SK-N-SH (cell line): ENCODE data around the gene FABP6. TPM values are rescaled to one million over a fixed set of nuclear protein-coding genes. Genes with fewer than 3 reads are reported as not detected.
A peak's percentile ranks its signal among the peaks of the same experiment; 100 is the strongest.
"Not testable (repeated sequence)": the region's sequence is repeated elsewhere in the genome, so short reads cannot be mapped to it uniquely, and the experiment has no call there.

Experiments
- CTCF ChIA-PET: fragments of 300-600, 350-600 bp; formaldehyde crosslinking; extraction: SDS; loops from one replicate; lab custom pipeline; 2021; lab: Yijun Ruan, JAX
- POLR2A ChIA-PET: fragments of 350-600 bp; sonication (Branson Sonifier 250); formaldehyde crosslinking; extraction: SDS; loops from one replicate; lab custom pipeline; 2020; ENCODE audit warnings: antibody characterized with exemption, inconsistent platforms; lab: Yijun Ruan, JAX
- DNase-seq: peaks from one replicate; pipeline ENCODE4 v3.0.0; 2012
- H2AFZ ChIP-seq: fragments of 200-600 bp; sonication (generic); 2 replicates; pipeline ENCODE4 v1.8.1; 2016; ENCODE audit warnings: antibody characterized with exemption, mild to moderate bottlenecking, low read depth
- H3F3A ChIP-seq: fragments of 200-600 bp; sonication (generic); replicated peaks from 2 replicates; pipeline ENCODE3; 2016; ENCODE audit warnings: antibody characterized with exemption, mild to moderate bottlenecking; ENCODE audit not compliant: insufficient read depth
- H3K27ac ChIP-seq, 2 experiments: fragments of 200-500 bp in 1 of 2; fragments of 200-600 bp in 1 of 2; sonication (Bioruptor generic) in 1 of 2; sonication (generic), shearing (Covaris generic) in 1 of 2; 2 replicates each; pipeline versions ENCODE4 v1.5.1 to v1.6.1; 2014 to 2016; ENCODE audit warnings: low read depth in 2 of 2, inconsistent platforms in 1 of 2, low read length in 1 of 2, mild to moderate bottlenecking in 1 of 2, mixed read lengths in 1 of 2
- H3K27me3 ChIP-seq: fragments of 200-600 bp; sonication (generic), shearing (Covaris generic); 2 replicates; pipeline ENCODE4 v1.6.1; 2016; ENCODE audit warnings: mixed run types; ENCODE audit not compliant: insufficient read depth
- H3K36me3 ChIP-seq, 2 experiments: fragments of 200-500 bp in 1 of 2; fragments of 200-600 bp in 1 of 2; sonication (Bioruptor generic) in 1 of 2; sonication (generic) in 1 of 2; replicated peaks in 1 of 2; 2 replicates each; pipeline versions ENCODE3 to v1.5.1; 2014 to 2016; ENCODE audit warnings: low read length in 1 of 2, mild to moderate bottlenecking in 1 of 2; ENCODE audit not compliant: insufficient read depth in 2 of 2, control insufficient read depth in 1 of 2
- H3K4me1 ChIP-seq, 2 experiments: fragments of 200-500 bp in 1 of 2; fragments of 200-600 bp in 1 of 2; sonication (Bioruptor generic) in 1 of 2; sonication (generic), shearing (Covaris generic) in 1 of 2; 2 replicates each; pipeline versions ENCODE4 v1.5.1 to v1.6.1; 2014 to 2016; ENCODE audit warnings: low read depth in 1 of 2, low read length in 1 of 2, mixed run types in 1 of 2; ENCODE audit not compliant: insufficient read depth in 2 of 2, control insufficient read depth in 1 of 2
- H3K4me2 ChIP-seq: fragments of 200-600 bp; sonication (generic), shearing (Covaris generic); 2 replicates; pipeline ENCODE4 v1.6.1; 2017; ENCODE audit warnings: mixed run types
- H3K4me3 ChIP-seq, 2 experiments: fragments of 200-500 bp in 1 of 2; fragments of 200-600 bp in 1 of 2; sonication (Bioruptor generic) in 1 of 2; sonication (generic), shearing (Covaris generic) in 1 of 2; 2 replicates each; pipeline versions ENCODE4 v1.5.1 to v1.8.1; 2014 to 2016; ENCODE audit warnings: low read depth in 2 of 2, inconsistent platforms in 1 of 2, low read length in 1 of 2, mild to moderate bottlenecking in 1 of 2, mixed read lengths in 1 of 2, moderate library complexity in 1 of 2
- H3K79me2 ChIP-seq: fragments of 200-600 bp; sonication (generic); 2 replicates; pipeline ENCODE4 v1.8.1; 2017; ENCODE audit warnings: mild to moderate bottlenecking; ENCODE audit not compliant: insufficient read depth
- H3K9ac ChIP-seq: fragments of 200-600 bp; sonication (generic); 2 replicates; pipeline ENCODE4 v1.6.1; 2017; ENCODE audit warnings: mixed run types
- H3K9me2 ChIP-seq: fragments of 200-600 bp; sonication (generic); 2 replicates; pipeline ENCODE4 v1.6.1; 2017; ENCODE audit warnings: mixed run types
- H3K9me3 ChIP-seq: fragments of 200-600 bp; sonication (generic); 2 replicates; pipeline ENCODE4 v1.6.1; 2017; ENCODE audit warnings: mixed run types, mild to moderate bottlenecking, moderate library complexity
- H4K20me1 ChIP-seq: fragments of 200-600 bp; sonication (generic); 2 replicates; pipeline ENCODE4 v1.6.1; 2017; ENCODE audit warnings: mild to moderate bottlenecking, mixed run types; ENCODE audit not compliant: insufficient read depth
- ELF1 ChIP-seq: IDR thresholded peaks from 2 replicates; pipeline ENCODE4 v1.4.0; 2012
- EP300 ChIP-seq, 2 experiments: IDR thresholded peaks; 2 replicates each; pipeline versions ENCODE4 v1.4.0 to v1.6.1; 2012; ENCODE audit warnings: borderline replicate concordance in 1 of 2, low read depth in 1 of 2, low read length in 1 of 2
- FOSL2 ChIP-seq: IDR thresholded peaks from 2 replicates; pipeline ENCODE4 v1.4.0; 2012; ENCODE audit warnings: low read depth, mild to moderate bottlenecking, moderate library complexity, borderline replicate concordance
- FOXJ3 ChIP-seq: sonication (generic); formaldehyde crosslinking; IDR thresholded peaks from 2 replicates; pipeline ENCODE4 v1.5.1; 2020; ENCODE audit warnings: mild to moderate bottlenecking, missing genetic modification reagents
- MAX ChIP-seq: IDR thresholded peaks from 2 replicates; pipeline ENCODE4 v1.4.0; 2012; ENCODE audit warnings: low read depth
- MEF2A ChIP-seq: IDR thresholded peaks from 2 replicates; pipeline ENCODE4 v1.4.0; 2012; ENCODE audit warnings: low read depth, borderline replicate concordance
- NRF1 ChIP-seq: IDR thresholded peaks from 2 replicates; pipeline ENCODE4 v1.6.1; 2012; ENCODE audit warnings: low read depth, mild to moderate bottlenecking, low read length
- RAD21 ChIP-seq: IDR thresholded peaks from 2 replicates; pipeline ENCODE4 v1.6.1; 2012; ENCODE audit warnings: mild to moderate bottlenecking, low read length
- REST ChIP-seq: IDR thresholded peaks from 2 replicates; pipeline ENCODE4 v1.6.1; 2012; ENCODE audit warnings: mild to moderate bottlenecking, low read depth, low read length, moderate library complexity
- RFX5 ChIP-seq: IDR thresholded peaks from 2 replicates; pipeline ENCODE4 v1.6.1; 2012; ENCODE audit warnings: mild to moderate bottlenecking, improper control_type of control experiment, low read length
- SIN3A ChIP-seq: IDR thresholded peaks from 2 replicates; pipeline ENCODE4 v1.6.1; 2012; ENCODE audit warnings: low read depth, mild to moderate bottlenecking, low read length, moderate library complexity, borderline replicate concordance
- TCF12 ChIP-seq: IDR thresholded peaks from 2 replicates; pipeline ENCODE4 v1.4.0; 2012
- WGBS: methylation state at CpG from one replicate; pipeline ENCODE4 v1.1.6; 2017; ENCODE audit warnings: low lambda C conversion rate; 5-methylcytosine and 5-hydroxymethylcytosine counted together
- polyA plus RNA-seq, 3 experiments: library from polyadenylated mRNA; depleted of rRNA; stranded (reverse); fragments of >200 nt; gene quantifications; 2 replicates each; pipeline ENCODE4 v1.2.3, GENCODE V29; 2012

Gene FABP6
- polyA plus RNA-seq, 1 of the 3 experiments (the other 2 are of a cell fraction): 1.1 TPM

GRCh38 chr5:160245506-160246086, 16.3 kb downstream of the FABP6 start:
- peak; percentile 62 for DNase-seq
- WGBS: 77% methylated on average over 6 of the region's 9 CpGs
- peaks cover 0 to 19% of the 10 kb centered on the region in 2 experiments; a peak in 1 of 4 replicates for H3K4me1 ChIP-seq

GRCh38 chr5:160249570-160249969, 20.3 kb downstream of the FABP6 start:
- not testable (repeated sequence) for H3K9ac ChIP-seq, H3K27ac ChIP-seq, H3K9me2 ChIP-seq, H2AFZ ChIP-seq, H3K27me3 ChIP-seq, H4K20me1 ChIP-seq, H3K79me2 ChIP-seq, H3F3A ChIP-seq, H3K4me2 ChIP-seq, H3K9me3 ChIP-seq, DNase-seq, H3K4me3 ChIP-seq
- 100% methylated on average over 1 of the region's 1 CpG for WGBS
- peaks cover 7 to 14% of the 10 kb centered on the region in 2 experiments for H3K36me3 ChIP-seq
- CTCF ChIA-PET: interaction anchor here (1.1 to 2.2 kb wide), 7 partner anchors 8 to 228 kb away, joined by 3 to 10 read pairs (median 4); no protein-coding TSS in a partner anchor
- POLR2A ChIA-PET: interaction anchor here (0.6 to 1.3 kb wide), 2 partner anchors 13 to 90 kb away, joined by 3 to 6 read pairs; no protein-coding TSS in a partner anchor
- peaks cover 0 to 19% of the 10 kb centered on the region in 2 experiments; a peak in 1 of 4 replicates for H3K4me1 ChIP-seq

More at GRCh38 chr5:160245506-160246086, 16.3 kb downstream of the FABP6 start:
- H3K9me3 ChIP-seq: no peaks in the 10 kb centered on the region
- no peaks in the 10 kb centered on the region for H3K9me2 ChIP-seq
- no peak overlapping the region for H2AFZ ChIP-seq
- no peaks in the 10 kb centered on the region for H3K36me3 ChIP-seq
- no peaks in the 10 kb centered on the region for H3K27me3 ChIP-seq
- POLR2A ChIA-PET: interaction anchor here (0.9 to 2.6 kb wide), 4 partner anchors 17 to 81 kb away, joined by 3 to 9 read pairs (median 4); no protein-coding TSS in a partner anchor
- no peaks in the 10 kb centered on the region for H4K20me1 ChIP-seq
- TF ChIP-seq EP300 (IDR thresholded peaks at IDR 0.05; ENCODE audit: borderline replicate concordance in 1 of 2, low read depth in 1 of 2, low read length in 1 of 2): no peak
- no peak for TF ChIP-seq MAX
- 0 out of 2 replicates have a peak, but pooled peaks have one; percentile 6 for TF ChIP-seq RAD21
- no peak for TF ChIP-seq MEF2A
- TF ChIP-seq FOXJ3 (CRISPR knock-in tag): no peak
- TF ChIP-seq NRF1: peak; percentile 39; the same call in 1 of the 2 replicates
- TF ChIP-seq FOSL2: no peak
- TF ChIP-seq TCF12: no peak
- peak overlapping the region in 1 of 2 experiments; percentile 73; a peak in 2 of 4 replicates for H3K27ac ChIP-seq
- H3K9ac ChIP-seq: no peak overlapping the region
- no peaks in the 10 kb centered on the region for H3K79me2 ChIP-seq
- no peaks in the 10 kb centered on the region for H3F3A ChIP-seq
- CTCF ChIA-PET: interaction anchor here (0.6 to 9.3 kb wide), 9 partner anchors 16 to 330 kb away, joined by 3 to 78 read pairs (median 3); no protein-coding TSS in a partner anchor
- H3K4me2 ChIP-seq: no peak overlapping the region
- no peak overlapping the region for H3K4me3 ChIP-seq

- Histone ChIP-seq H3K79me2 (no peaks in the 10 kb centered on the region), H3K9me2 (no peaks in the 10 kb centered on the region), H3K27me3 (no peaks in the 10 kb centered on the region), H3K36me3 (peaks cover 7 to 14% of the 10 kb centered on the region in 2 experiments), H3K9me3 (no peaks in the 10 kb centered on the region), H2AFZ (no peak overlapping the region), H3K4me2 (no peak overlapping the region), H4K20me1 (no peaks in the 10 kb centered on the region), H3K9ac (no peak overlapping the region), H3K4me3 (no peak overlapping the region), H3F3A (no peaks in the 10 kb centered on the region), H3K4me1 (peaks cover 0 to 19% of the 10 kb centered on the region in 2 experiments; a peak in 1 of 4 replicates), H3K27ac (no peak overlapping the region; a peak in 1 of 4 replicates)
- TF ChIP-seq REST: no peak
- TF ChIP-seq MEF2A: no peak
- no peak for TF ChIP-seq RFX5
- TF ChIP-seq ELF1: no peak
- TF ChIP-seq RAD21: no peak
- no peak for TF ChIP-seq SIN3A
- ChIA-PET CTCF (interaction anchor here (1.1 to 2.2 kb wide), 7 partner anchors 9 to 229 kb away, joined by 3 to 10 read pairs (median 4); no protein-coding TSS in a partner anchor), POLR2A (interaction anchor here (1.3 kb wide), 1 partner anchor 12 kb away, joined by 6 read pairs; no protein-coding TSS in a partner anchor)
- peak; percentile 37 for DNase-seq
- 86% methylated on average over 5 of the region's 5 CpGs for WGBS
These were observed 20.9 kb downstream of the FABP6 start for GRCh38 chr5:160250226-160250625.
